Loucy (cell line): ENCODE measurements around the gene CACNB2.

Experiments
- H2AFZ ChIP-seq: fragments of 200-600 bp; sonication (generic); 2 replicates; pipeline ENCODE4 v1.6.0; 2016; ENCODE audit warnings: antibody characterized with exemption, mild to moderate bottlenecking, low read length, moderate library complexity
- H3F3A ChIP-seq: fragments of 200-600 bp; 2 replicates; pipeline ENCODE4 v1.6.0; 2016; ENCODE audit warnings: antibody characterized with exemption, low read depth, mild to moderate bottlenecking
- H3K27me3 ChIP-seq: fragments of 200-600 bp; sonication (generic); 2 replicates; pipeline ENCODE4 v1.6.1; 2014; ENCODE audit warnings: low read length, mild to moderate bottlenecking; ENCODE audit not compliant: insufficient read depth, poor library complexity, severe bottlenecking
- H3K36me3 ChIP-seq: fragments of 200-600 bp; sonication (generic); 2 replicates; pipeline ENCODE4 v1.6.1; 2016; ENCODE audit warnings: low read length; ENCODE audit not compliant: insufficient read depth
- H3K4me1 ChIP-seq: fragments of 200-600 bp; sonication (generic); 2 replicates; pipeline ENCODE4 v1.5.1; 2014; ENCODE audit warnings: low read length, mild to moderate bottlenecking; ENCODE audit not compliant: insufficient read depth, poor library complexity, severe bottlenecking
- H3K4me2 ChIP-seq: fragments of 200-600 bp; sonication (generic); 2 replicates; pipeline ENCODE4 v1.6.0; 2014; ENCODE audit warnings: antibody characterized with exemption, low read length, low read depth, mild to moderate bottlenecking; ENCODE audit not compliant: poor library complexity, severe bottlenecking
- H3K4me3 ChIP-seq: fragments of 200-600 bp; sonication (generic); 2 replicates; pipeline ENCODE4 v1.5.1; 2014; ENCODE audit warnings: low read length, mild to moderate bottlenecking, mixed read lengths; ENCODE audit not compliant: poor library complexity, severe bottlenecking
- H3K79me2 ChIP-seq: fragments of 200-600 bp; sonication (generic); 2 replicates; pipeline ENCODE4 v1.6.1; 2014; ENCODE audit warnings: low read length; ENCODE audit not compliant: insufficient read depth
- H3K9ac ChIP-seq: fragments of 200-600 bp; sonication (generic); 2 replicates; pipeline ENCODE4 v1.6.0; 2014; ENCODE audit warnings: mild to moderate bottlenecking, low read depth, low read length, moderate library complexity; ENCODE audit not compliant: poor library complexity, severe bottlenecking
- H3K9me2 ChIP-seq: fragments of 200-600 bp; sonication (generic); replicated peaks from 2 replicates; pipeline ENCODE4 v1.6.1; 2016; ENCODE audit warnings: low read depth, low read length, mixed read lengths
- H3K9me3 ChIP-seq: fragments of 200-600 bp; sonication (generic); 2 replicates; pipeline ENCODE4 v1.6.1; 2014; ENCODE audit warnings: mild to moderate bottlenecking, antibody characterized with exemption, low read length, low read depth; ENCODE audit not compliant: insufficient read depth
- H4K20me1 ChIP-seq: fragments of 200-600 bp; sonication (generic); 2 replicates; pipeline ENCODE4 v1.6.0; 2014; ENCODE audit warnings: antibody characterized with exemption, low read length, mild to moderate bottlenecking; ENCODE audit not compliant: insufficient read depth, poor library complexity, severe bottlenecking
- EZH2phosphoT487 ChIP-seq: fragments of 200-600 bp; IDR thresholded peaks from 2 replicates; pipeline ENCODE4 v1.6.1; 2018; ENCODE audit warnings: antibody characterized with exemption, mild to moderate bottlenecking, moderate library complexity, borderline replicate concordance
- TF ChIP-seq, protein P1 (sequence below): fragments of 200-600 bp; sonication (generic); conservative IDR thresholded peaks from 2 replicates; pipeline ENCODE4 v1.5.1; 2014; ENCODE audit warnings: mild to moderate bottlenecking, antibody characterized with exemption, low read length

CACNB2 gene

DNA sequence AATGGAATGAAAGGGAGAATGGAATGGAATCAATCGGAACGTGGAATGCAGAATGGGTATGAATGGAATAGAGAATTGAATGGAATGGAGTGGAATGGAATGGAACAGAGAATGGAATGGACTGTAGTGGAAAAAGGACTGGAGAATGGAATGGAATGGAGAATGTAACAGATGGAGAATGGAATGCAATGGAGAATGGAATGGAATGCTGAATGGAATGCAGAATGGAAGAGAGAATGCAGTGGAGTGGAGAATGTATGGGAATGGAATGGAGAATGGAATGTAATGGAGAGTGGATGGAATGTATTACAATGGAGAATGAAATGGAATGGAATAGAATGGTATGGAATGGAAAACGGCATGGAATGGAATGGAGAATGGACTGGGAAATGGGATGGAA lies 414.3 kb downstream of the CACNB2 start:
- Histone ChIP-seq H3K4me2 (no peak overlapping the region), H3K9ac (no peak overlapping the region), H3K79me2 (no peaks in the 10 kb centered on the region), H3K36me3 (peaks cover 63% of the 10 kb centered on the region), H3F3A (no peaks in the 10 kb centered on the region), H4K20me1 (no peaks in the 10 kb centered on the region), H3K27me3 (no peaks in the 10 kb centered on the region), H3K4me3 (no peak overlapping the region), H3K9me2 (no peaks in the 10 kb centered on the region), H2AFZ (no peak overlapping the region), H3K9me3 (0 out of 2 replicates have a peak, but pooled peaks cover 4% of the 10 kb centered on the region), H3K4me1 (no peaks in the 10 kb centered on the region)
- TF ChIP-seq, protein P1, sequence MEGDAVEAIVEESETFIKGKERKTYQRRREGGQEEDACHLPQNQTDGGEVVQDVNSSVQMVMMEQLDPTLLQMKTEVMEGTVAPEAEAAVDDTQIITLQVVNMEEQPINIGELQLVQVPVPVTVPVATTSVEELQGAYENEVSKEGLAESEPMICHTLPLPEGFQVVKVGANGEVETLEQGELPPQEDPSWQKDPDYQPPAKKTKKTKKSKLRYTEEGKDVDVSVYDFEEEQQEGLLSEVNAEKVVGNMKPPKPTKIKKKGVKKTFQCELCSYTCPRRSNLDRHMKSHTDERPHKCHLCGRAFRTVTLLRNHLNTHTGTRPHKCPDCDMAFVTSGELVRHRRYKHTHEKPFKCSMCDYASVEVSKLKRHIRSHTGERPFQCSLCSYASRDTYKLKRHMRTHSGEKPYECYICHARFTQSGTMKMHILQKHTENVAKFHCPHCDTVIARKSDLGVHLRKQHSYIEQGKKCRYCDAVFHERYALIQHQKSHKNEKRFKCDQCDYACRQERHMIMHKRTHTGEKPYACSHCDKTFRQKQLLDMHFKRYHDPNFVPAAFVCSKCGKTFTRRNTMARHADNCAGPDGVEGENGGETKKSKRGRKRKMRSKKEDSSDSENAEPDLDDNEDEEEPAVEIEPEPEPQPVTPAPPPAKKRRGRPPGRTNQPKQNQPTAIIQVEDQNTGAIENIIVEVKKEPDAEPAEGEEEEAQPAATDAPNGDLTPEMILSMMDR = no peak
- TF ChIP-seq EZH2phosphoT487 = no peak

DNA sequence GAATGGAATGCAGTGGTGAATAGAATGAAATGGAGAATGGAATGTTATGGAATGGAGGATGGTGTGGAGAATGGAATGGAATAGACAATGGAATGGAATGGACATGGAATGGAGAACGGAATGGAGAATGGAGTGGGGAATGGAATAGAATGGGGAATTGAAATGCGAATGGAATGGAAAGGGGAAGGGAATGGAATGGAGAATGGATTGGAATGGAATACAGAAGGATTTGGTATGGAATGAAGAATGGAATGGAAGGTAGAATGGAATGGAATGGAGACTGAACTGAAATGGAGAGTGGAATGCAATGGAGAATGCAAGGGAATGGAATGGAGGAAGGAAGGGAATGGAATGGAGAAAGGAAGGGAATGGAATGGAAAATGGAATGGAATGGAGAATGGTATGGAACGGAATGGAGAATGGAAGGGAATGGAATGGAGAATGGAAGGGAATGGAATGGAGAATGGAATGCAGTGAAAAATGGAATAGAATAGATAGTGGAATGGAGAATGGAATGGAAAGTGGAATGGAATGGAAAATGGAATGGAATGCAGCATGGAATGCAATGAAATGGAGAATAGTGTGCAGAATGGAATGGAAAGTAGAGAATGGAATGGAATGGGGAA lies 416.4 kb downstream of the CACNB2 start:
- H3K4me3 ChIP-seq = no peak overlapping the region
- H3K9me2 ChIP-seq = no peaks in the 10 kb centered on the region
- H3K9me3 ChIP-seq = peaks cover 4% of the 10 kb centered on the region; the same call in 1 of the 2 replicates
- H3K4me2 ChIP-seq = no peak overlapping the region
- peaks cover 53% of the 10 kb centered on the region for H3K36me3 ChIP-seq
- H3F3A ChIP-seq = no peaks in the 10 kb centered on the region
- H3K79me2 ChIP-seq = no peaks in the 10 kb centered on the region
- no peak for TF ChIP-seq EZH2phosphoT487
- TF ChIP-seq, protein P1 = no peak
- no peak overlapping the region for H2AFZ ChIP-seq
- H3K27me3 ChIP-seq = no peaks in the 10 kb centered on the region
- no peak overlapping the region for H3K9ac ChIP-seq
- no peaks in the 10 kb centered on the region for H4K20me1 ChIP-seq
- H3K4me1 ChIP-seq = no peaks in the 10 kb centered on the region

DNA sequence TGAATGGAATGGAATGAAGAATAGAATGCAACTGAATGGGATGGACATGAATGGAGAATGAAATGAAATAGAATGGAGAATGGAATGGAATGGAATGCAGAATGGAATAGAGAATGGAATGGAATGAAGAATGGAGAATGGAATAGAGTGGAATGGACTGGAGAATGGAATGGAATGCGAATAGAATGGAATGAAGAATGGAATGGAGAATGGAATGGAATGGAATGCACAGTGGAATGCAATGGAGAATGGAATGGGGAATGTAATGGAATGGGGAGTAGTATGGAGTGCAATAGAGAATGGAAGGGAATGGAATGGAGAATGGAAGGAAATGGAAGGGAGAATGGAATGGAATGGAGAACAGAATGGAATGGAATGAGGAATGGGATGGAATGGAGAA lies 417.7 kb downstream of the CACNB2 start:
- H3K4me2 ChIP-seq = no peak overlapping the region
- H3K79me2 ChIP-seq = no peaks in the 10 kb centered on the region
- TF ChIP-seq, protein P1 = no peak
- no peak for TF ChIP-seq EZH2phosphoT487
- H3F3A ChIP-seq = no peaks in the 10 kb centered on the region
- H3K9ac ChIP-seq = no peak overlapping the region
- no peaks in the 10 kb centered on the region for H3K27me3 ChIP-seq
- no peak overlapping the region for H3K4me3 ChIP-seq
- no peaks in the 10 kb centered on the region for H4K20me1 ChIP-seq
- H3K9me2 ChIP-seq = no peaks in the 10 kb centered on the region
- peaks cover 4% of the 10 kb centered on the region; the same call in 1 of the 2 replicates for H3K9me3 ChIP-seq
- H3K36me3 ChIP-seq = peaks cover 44% of the 10 kb centered on the region; the same call in 1 of the 2 replicates
- no peaks in the 10 kb centered on the region for H3K4me1 ChIP-seq
- H2AFZ ChIP-seq = no peak overlapping the region
